GM12873 (cell line): ENCODE data around the gene MTMR10.

Source experiments
- CTCF ChIP-seq: IDR thresholded peaks from 2 replicates; pipeline ENCODE4 v1.5.1; 2012; ENCODE audit warnings: low read depth, mild to moderate bottlenecking, moderate library complexity, low read length, control low read depth; ENCODE audit not compliant: insufficient read depth; ENCODE audit errors: missing control alignments

Gene MTMR10

DNA sequence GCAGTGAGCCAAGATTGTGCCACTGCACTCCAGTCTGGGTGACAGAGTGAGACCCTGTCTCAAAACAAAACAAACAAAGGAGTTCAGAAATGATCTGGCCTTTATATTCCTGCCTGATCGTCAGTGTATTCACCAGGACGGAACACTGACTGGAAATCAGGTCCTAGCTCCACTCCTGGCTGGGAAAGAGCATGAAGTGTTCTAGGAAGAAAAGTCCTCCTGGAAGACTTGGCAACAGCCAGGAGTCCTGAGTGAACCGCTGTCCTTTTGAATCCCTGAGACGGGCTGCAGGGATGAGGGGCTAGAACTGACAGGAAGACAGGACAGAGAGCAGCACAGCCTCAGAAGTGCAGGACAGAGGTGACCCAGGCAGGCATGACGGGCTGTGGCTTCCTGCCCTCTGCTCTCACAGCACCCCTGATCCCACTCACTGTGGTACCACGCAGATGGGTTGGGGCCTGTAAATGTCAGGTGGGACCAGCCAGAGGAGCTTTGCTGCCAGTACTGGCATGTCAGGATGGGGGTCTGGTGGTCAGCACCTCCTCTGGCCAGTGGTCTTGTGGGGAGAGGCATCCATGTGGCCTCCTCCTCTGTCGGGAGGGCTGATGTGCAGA, 64.2 kb downstream of the MTMR10 start:
- TF ChIP-seq CTCF: no peak

DNA sequence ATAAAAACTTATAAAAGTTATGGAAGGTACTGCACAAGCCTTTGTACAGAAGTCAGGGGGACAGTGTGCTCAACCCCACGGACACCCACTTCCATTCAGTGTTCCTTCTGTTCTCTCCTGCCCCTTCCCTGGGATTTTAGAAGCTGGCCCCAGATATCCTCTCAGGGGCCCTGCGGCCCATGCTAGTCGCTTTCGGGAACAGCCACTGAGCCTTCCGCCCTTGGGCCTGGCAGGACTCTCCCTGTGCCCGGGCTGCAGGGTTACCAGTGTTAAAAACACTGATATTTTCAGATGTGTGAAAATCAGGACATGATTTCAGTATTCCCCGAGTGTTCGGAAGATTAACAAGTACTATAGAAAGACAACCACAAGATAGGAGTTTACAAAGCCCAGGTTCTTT, 65.3 kb downstream of the MTMR10 start:
- TF ChIP-seq CTCF: no peak

DNA sequence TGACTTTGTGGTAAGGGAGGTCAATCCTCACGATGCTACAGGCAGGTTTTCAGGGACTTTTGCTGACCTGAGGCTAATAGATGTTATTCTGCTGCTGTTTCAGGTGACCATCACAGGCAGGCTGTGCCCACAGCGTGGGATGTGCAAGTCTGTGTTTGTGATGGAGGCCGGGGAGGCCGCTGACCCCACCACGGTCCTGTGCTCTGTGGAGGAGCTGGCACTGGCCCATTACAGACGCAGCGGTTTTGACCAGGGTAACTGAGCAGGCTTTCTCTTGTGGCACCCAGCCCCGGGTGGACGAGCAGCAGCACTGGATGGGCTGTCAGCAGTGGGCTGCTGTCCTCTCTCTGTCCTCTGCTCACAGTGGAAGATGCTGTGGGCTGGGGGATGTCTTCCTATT, 65.7 kb downstream of the MTMR10 start:
- no peak for TF ChIP-seq CTCF

DNA sequence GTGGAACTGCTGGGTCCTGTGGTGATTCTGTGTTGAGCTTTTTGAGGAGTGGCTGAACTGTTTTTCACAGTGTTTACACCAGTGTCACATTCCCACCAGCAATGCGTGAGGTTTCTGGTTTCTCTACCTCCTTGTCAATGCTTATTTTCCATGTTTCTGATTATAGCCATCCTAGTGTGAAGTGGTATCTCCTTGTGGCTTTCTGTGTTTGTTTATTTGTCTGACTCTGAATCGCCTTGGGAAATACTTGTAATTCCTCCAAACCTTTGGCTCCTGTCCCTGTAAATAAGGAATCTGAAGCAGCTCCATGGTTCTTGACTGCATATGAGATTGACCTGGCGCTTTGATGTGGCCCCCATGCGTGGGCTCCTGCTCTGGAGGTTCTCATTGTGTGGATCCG, 67.1 kb downstream of the MTMR10 start:
- no peak for TF ChIP-seq CTCF

- no peak for TF ChIP-seq CTCF
Measured at GRCh38 chr15:30923429-30923828, 68.0 kb downstream of the MTMR10 start.

DNA sequence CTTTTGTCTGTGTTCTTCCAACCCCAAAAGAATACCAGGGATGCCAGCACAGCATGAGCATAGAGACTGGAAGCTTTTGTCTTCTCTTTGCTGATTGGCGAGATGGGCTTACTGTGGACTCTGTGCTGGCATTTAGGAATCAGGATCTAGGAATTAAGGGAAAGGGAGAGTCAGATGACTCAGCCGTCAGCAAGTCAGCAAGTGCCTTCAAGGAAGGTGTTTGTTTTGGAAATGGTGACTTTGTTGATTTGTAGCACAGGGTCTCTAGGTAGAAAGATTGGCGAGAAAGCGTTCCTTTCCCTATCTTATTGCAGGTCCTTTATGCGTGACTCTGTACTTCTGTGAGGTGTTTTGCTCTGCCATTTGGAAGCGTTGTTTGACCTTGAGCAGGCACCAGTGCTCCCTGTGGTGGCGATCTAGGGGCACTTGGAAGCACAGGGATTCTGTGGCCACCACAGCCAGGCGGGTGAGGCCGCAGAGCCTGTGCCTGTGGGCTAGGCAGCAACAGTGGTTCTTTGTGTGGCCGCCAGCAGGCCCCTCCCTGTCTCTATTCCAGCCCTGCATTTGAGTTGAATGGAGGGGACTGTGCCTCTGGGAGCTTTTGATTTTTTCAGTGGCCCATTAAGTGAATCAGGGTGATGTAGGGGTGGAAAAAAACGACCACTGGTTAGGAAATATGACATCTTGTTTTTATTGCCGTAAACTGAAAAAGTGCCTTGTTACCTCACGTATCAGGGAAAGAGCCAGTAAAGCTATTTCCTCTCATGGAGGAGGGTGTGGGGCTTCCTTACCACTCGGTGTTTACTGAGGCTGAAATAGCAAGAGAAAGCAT, 68.7 kb downstream of the MTMR10 start:
- no peak for TF ChIP-seq CTCF

- TF ChIP-seq CTCF: no peak
Measured at GRCh38 chr15:30921781-30922479, 69.5 kb downstream of the MTMR10 start.
